ENCODE data around the gene SCUBE2.
"Not testable (repeated sequence)": the region's sequence is repeated elsewhere in the genome, so short reads cannot be mapped to it uniquely, and the experiment has no call there.

SCUBE2 gene

GRCh38 chr11:8987446-8987845 is 104.0 kb downstream of the SCUBE2 start:
- DNase-seq (ENCODE audit: insufficient read length, low spot score), result no peak
- TF ChIP-seq SPI1 (IDR thresholded peaks at IDR 0.05; ENCODE audit: low read depth, low read length) (no peak), POLR2A (IDR thresholded peaks at IDR 0.05; ENCODE audit: low read depth, low read length) (no peak), TAF1 (IDR thresholded peaks at IDR 0.05; ENCODE audit: low read depth, low read length) (no peak), POLR2AphosphoS5 (IDR thresholded peaks at IDR 0.05; ENCODE audit: low read depth, low read length) (no peak), PAX5 (IDR thresholded peaks at IDR 0.05; ENCODE audit: insufficient read depth, low read length, severe bottlenecking) (no peak), POU2F2 (IDR thresholded peaks at IDR 0.05; ENCODE audit: low read depth, low read length) (no peak)
- FAIRE-seq, result no peak

DNA sequence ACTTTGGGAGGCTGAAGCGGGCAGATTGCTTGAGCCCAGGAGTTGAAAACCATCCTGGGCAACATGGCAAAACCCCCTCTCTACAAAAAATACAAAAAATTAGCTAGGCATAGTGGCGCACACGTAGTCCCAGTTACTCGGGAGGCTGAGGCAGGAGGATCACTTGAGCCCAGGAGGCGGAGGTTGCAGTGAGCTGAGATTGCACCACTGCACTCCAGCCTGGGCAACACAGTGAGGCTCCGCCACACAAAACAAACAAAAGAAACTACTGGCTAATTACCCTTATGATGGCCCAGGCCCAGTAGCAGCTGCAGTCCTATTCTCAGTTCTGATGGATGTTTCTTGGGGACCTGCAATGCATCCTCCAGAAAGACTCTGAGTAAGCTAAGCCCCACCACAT is 104.6 kb downstream of the SCUBE2 start:
- FAIRE-seq, result not testable (repeated sequence)

GRCh38 chr11:8985462-8985861 is 105.9 kb downstream of the SCUBE2 start:
- DNase-seq (ENCODE audit: insufficient read length, low spot score) (no peak), FAIRE-seq (no peak)
- TF ChIP-seq PAX5 (IDR thresholded peaks at IDR 0.05; ENCODE audit: insufficient read depth, low read length, severe bottlenecking) (no peak), POLR2AphosphoS5 (IDR thresholded peaks at IDR 0.05; ENCODE audit: low read depth, low read length) (no peak), TAF1 (IDR thresholded peaks at IDR 0.05; ENCODE audit: low read depth, low read length) (no peak), POU2F2 (IDR thresholded peaks at IDR 0.05; ENCODE audit: low read depth, low read length) (no peak), POLR2A (IDR thresholded peaks at IDR 0.05; ENCODE audit: low read depth, low read length) (no peak), SPI1 (IDR thresholded peaks at IDR 0.05; ENCODE audit: low read depth, low read length) (no peak)

More for the DNA sequence above, 104.6 kb downstream of the SCUBE2 start:
- DNase-seq (ENCODE audit: insufficient read length, low spot score), result not testable (repeated sequence)

- DNase-seq (ENCODE audit: insufficient read length, low spot score) (no peak), FAIRE-seq (no peak)
- TF ChIP-seq POU2F2 (IDR thresholded peaks at IDR 0.05; ENCODE audit: low read depth, low read length) (no peak), POLR2A (IDR thresholded peaks at IDR 0.05; ENCODE audit: low read depth, low read length) (no peak), POLR2AphosphoS5 (IDR thresholded peaks at IDR 0.05; ENCODE audit: low read depth, low read length) (no peak), PAX5 (IDR thresholded peaks at IDR 0.05; ENCODE audit: insufficient read depth, low read length, severe bottlenecking) (no peak), SPI1 (IDR thresholded peaks at IDR 0.05; ENCODE audit: low read depth, low read length) (no peak), TAF1 (IDR thresholded peaks at IDR 0.05; ENCODE audit: low read depth, low read length) (no peak)
Measured at GRCh38 chr11:8983552-8983951, 107.8 kb downstream of the SCUBE2 start.

GRCh38 chr11:8980485-8980884 is 110.9 kb downstream of the SCUBE2 start:
- TF ChIP-seq TAF1 (IDR thresholded peaks at IDR 0.05; ENCODE audit: low read depth, low read length) (no peak), POLR2AphosphoS5 (IDR thresholded peaks at IDR 0.05; ENCODE audit: low read depth, low read length) (no peak), POU2F2 (IDR thresholded peaks at IDR 0.05; ENCODE audit: low read depth, low read length) (no peak), POLR2A (IDR thresholded peaks at IDR 0.05; ENCODE audit: low read depth, low read length) (no peak), SPI1 (IDR thresholded peaks at IDR 0.05; ENCODE audit: low read depth, low read length) (no peak), PAX5 (IDR thresholded peaks at IDR 0.05; ENCODE audit: insufficient read depth, low read length, severe bottlenecking) (no peak)
- no peak for DNase-seq (ENCODE audit: insufficient read length, low spot score)
- no peak for FAIRE-seq

GRCh38 chr11:8979365-8979764 is 112.0 kb downstream of the SCUBE2 start:
- not testable (repeated sequence) for DNase-seq (ENCODE audit: insufficient read length, low spot score); FAIRE-seq

GRCh38 chr11:8973121-8973520 is 118.3 kb downstream of the SCUBE2 start:
- TF ChIP-seq PAX5 (IDR thresholded peaks at IDR 0.05; ENCODE audit: insufficient read depth, low read length, severe bottlenecking), result no peak
- TF ChIP-seq SPI1 (IDR thresholded peaks at IDR 0.05; ENCODE audit: low read depth, low read length), result no peak
- TF ChIP-seq POLR2A (IDR thresholded peaks at IDR 0.05; ENCODE audit: low read depth, low read length), result no peak
- TF ChIP-seq TAF1 (IDR thresholded peaks at IDR 0.05; ENCODE audit: low read depth, low read length), result no peak
- no peak for TF ChIP-seq POU2F2 (IDR thresholded peaks at IDR 0.05; ENCODE audit: low read depth, low read length)
- no peak for TF ChIP-seq POLR2AphosphoS5 (IDR thresholded peaks at IDR 0.05; ENCODE audit: low read depth, low read length)
- DNase-seq (ENCODE audit: insufficient read length, low spot score), result no peak
- FAIRE-seq, result no peak

DNA sequence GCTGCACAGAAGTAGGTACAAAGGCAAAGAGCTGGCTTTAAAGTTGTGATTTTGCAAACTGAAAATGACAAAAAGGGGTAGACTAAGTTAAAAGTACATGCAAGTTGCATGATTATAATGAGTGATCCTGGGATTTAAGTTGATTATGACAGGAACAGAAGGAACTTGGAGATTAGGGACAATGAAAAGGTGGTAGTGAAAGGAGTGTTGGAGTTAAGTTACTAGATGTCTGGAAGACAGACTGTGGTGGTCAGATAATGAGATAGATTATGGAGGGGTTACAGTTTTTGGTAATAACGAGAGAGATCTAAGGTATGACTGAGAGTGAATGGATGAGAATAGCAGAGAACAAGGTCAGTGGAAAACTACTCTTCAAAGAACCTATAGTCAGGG is 119.5 kb downstream of the SCUBE2 start:
- FAIRE-seq, result no peak
- DNase-seq (ENCODE audit: insufficient read length, low spot score), result no peak
- TF ChIP-seq POU2F2 (IDR thresholded peaks at IDR 0.05; ENCODE audit: low read depth, low read length), result no peak
- TF ChIP-seq TAF1 (IDR thresholded peaks at IDR 0.05; ENCODE audit: low read depth, low read length), result no peak
- no peak for TF ChIP-seq PAX5 (IDR thresholded peaks at IDR 0.05; ENCODE audit: insufficient read depth, low read length, severe bottlenecking)
- no peak for TF ChIP-seq SPI1 (IDR thresholded peaks at IDR 0.05; ENCODE audit: low read depth, low read length)
- TF ChIP-seq POLR2A (IDR thresholded peaks at IDR 0.05; ENCODE audit: low read depth, low read length), result no peak
- no peak for TF ChIP-seq POLR2AphosphoS5 (IDR thresholded peaks at IDR 0.05; ENCODE audit: low read depth, low read length)

DNA sequence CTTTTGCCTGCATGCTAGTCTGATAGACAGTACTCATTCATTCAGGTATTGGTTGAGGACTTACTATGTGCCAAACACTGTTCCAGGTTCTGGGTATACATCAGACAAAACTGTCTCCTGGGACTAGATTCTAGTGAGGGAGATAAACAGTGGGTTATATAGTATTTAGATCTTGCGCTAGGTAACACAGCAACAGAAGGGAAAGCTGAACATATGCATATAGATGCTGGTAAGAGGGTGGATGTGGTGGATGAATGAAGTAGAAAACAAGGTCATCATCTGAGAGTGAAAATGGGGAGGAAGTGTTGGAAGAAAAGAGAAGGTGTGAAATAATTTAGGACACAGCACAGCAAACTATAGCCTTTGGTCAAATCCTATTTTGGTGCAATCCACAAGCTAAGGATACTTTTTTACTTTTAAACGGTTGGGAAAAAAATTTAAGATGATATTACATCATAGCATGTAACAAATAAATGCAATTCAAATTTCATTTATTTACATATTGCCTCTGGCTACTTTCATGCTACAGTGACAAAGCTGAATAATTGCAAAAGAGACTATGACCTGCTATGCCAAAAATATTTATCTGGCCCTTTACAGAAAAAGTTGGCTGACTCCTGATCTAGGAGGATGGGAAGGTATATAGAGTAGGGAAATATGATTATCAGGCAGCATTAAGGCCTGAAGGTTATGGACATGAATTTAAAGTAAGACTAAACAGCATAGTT is 120.0 kb downstream of the SCUBE2 start:
- TF ChIP-seq POLR2AphosphoS5 (IDR thresholded peaks at IDR 0.05; ENCODE audit: low read depth, low read length) (no peak), POLR2A (IDR thresholded peaks at IDR 0.05; ENCODE audit: low read depth, low read length) (no peak), POU2F2 (IDR thresholded peaks at IDR 0.05; ENCODE audit: low read depth, low read length) (no peak), TAF1 (IDR thresholded peaks at IDR 0.05; ENCODE audit: low read depth, low read length) (no peak), SPI1 (IDR thresholded peaks at IDR 0.05; ENCODE audit: low read depth, low read length) (no peak), PAX5 (IDR thresholded peaks at IDR 0.05; ENCODE audit: insufficient read depth, low read length, severe bottlenecking) (no peak)
- no peak for FAIRE-seq
- DNase-seq (ENCODE audit: insufficient read length, low spot score), result no peak

All from GM12891 (cell line).